Chondrocyte (in vitro differentiated cells): Measurements from ENCODE around the gene ESYT1. TPM values are rescaled to one million over a fixed set of nuclear protein-coding genes. Genes with fewer than 3 reads are reported as not detected.

Source experiments
- DNase-seq: peaks from one replicate; pipeline ENCODE4 v3.0.0; 2021; ENCODE audit warnings: mixed read lengths, low spot score
- H3K27ac Mint-ChIP-seq: one replicate; pipeline ENCODE4 v1.8.0; 2021; ENCODE audit warnings: mild to moderate bottlenecking, moderate library complexity, mixed read lengths; ENCODE audit not compliant: unreplicated experiment
- H3K27me3 Mint-ChIP-seq: 2 replicates; pipeline ENCODE4 v1.8.0; 2021; ENCODE audit warnings: low read depth, mixed read lengths
- H3K36me3 Mint-ChIP-seq: 2 replicates; pipeline ENCODE4 v1.8.0; 2021; ENCODE audit warnings: low read depth, mixed read lengths
- H3K4me1 Mint-ChIP-seq: 2 replicates; pipeline ENCODE4 v1.8.0; 2021; ENCODE audit warnings: low read depth, mild to moderate bottlenecking, mixed read lengths
- H3K4me3 Mint-ChIP-seq: one replicate; pipeline ENCODE4 v1.8.0; 2021; ENCODE audit warnings: mild to moderate bottlenecking, moderate library complexity, mixed read lengths; ENCODE audit not compliant: unreplicated experiment
- H3K9me3 Mint-ChIP-seq: 2 replicates; pipeline ENCODE4 v1.8.0; 2021; ENCODE audit warnings: low read depth, mixed read lengths
- CTCF ChIP-seq: fragments of 200-600 bp; sonication (generic); IDR thresholded peaks from 2 replicates; pipeline ENCODE4 v1.5.0; 2021; ENCODE audit warnings: antibody characterized with exemption, mild to moderate bottlenecking, moderate library complexity
- total RNA-seq: library from RNA; stranded (reverse); gene quantifications from 3 replicates; pipeline ENCODE4 v1.2.1, GENCODE V29; 2021

The ESYT1 gene
- total RNA-seq, 1 donor from 2014 or later, result 155 TPM

DNA sequence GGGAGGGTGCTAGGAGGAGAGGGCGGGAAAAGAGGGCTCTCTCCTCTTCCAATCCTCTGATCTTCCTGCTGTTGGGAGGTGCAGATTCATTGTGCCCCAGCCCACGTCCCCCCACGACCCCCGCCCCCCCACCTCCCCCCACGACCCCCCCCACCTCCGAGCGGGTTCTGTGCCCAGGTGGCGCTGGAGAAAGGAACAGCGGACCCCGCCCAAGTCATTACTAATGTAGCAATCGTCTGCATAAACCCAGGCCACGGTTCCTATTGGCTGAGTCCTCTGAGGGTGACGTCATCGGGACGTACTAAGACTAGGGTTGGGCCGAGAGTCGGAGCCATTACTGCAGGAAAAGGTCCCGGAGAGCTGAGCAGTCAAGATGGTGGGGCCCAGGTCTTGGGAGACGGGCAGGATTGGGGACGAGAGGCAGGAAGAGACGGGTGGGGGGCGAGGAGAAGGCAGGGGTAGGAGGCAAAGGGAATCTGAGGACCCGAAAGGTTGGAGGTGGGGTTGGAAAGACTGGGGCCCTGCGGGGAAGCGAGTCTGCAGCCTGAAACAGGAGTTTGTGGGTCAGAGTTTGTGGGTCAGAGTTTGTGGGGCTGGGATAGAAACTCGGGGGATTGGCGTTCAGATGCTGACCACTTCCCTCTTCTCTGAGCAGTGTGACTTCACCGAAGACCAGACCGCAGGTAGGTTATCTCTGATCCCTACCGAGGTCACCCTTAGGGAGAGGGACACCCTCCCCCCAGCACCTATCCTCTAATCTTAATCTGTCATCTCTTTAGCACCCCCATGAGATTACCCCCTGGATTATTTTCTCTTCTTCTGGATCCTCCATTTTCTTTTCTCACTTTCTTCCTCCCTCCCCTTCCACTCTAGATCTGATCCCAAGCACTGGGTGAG, 30.2 kb downstream of the ESYT1 start, which contains the start of gene MYL6:
Gene MYL6 (plus strand): TSS at position 331 of the 897 bp plus-strand sequence. CDS start 43 bp downstream, at position 374.
- Mint-ChIP-seq H3K4me3 (peak within 1 kb of the TSS; percentile 94), H3K27me3 (no peaks in the 10 kb centered on the region), H3K27ac (peak within 1 kb of the TSS; percentile 99), H3K4me1 (peaks cover 45% of the 10 kb centered on the region), H3K9me3 (no peaks in the 10 kb centered on the region), H3K36me3 (peaks cover 35% of the 10 kb centered on the region)
- TF ChIP-seq CTCF, result no peak
- peak; percentile 96 for DNase-seq

GRCh38 chr12:56158926-56159461, 30.9 kb downstream of the ESYT1 start:
- Mint-ChIP-seq H3K36me3 (peaks cover 39% of the 10 kb centered on the region), H3K27me3 (no peaks in the 10 kb centered on the region), H3K9me3 (no peaks in the 10 kb centered on the region), H3K4me1 (peaks cover 40% of the 10 kb centered on the region), H3K4me3 (peak overlapping the region; percentile 94), H3K27ac (peak overlapping the region; percentile 99)
- peak; percentile 92 for DNase-seq
- no peak for TF ChIP-seq CTCF

GRCh38 chr12:56159482-56160192, 31.6 kb downstream of the ESYT1 start:
- H3K4me3 Mint-ChIP-seq, result peak overlapping the region; percentile 94
- H3K4me1 Mint-ChIP-seq, result peaks cover 40% of the 10 kb centered on the region
- H3K27ac Mint-ChIP-seq, result peak overlapping the region; percentile 99
- peaks cover 45% of the 10 kb centered on the region for H3K36me3 Mint-ChIP-seq
- H3K27me3 Mint-ChIP-seq, result no peaks in the 10 kb centered on the region
- no peak for TF ChIP-seq CTCF
- peak; percentile 27 for DNase-seq
- no peaks in the 10 kb centered on the region for H3K9me3 Mint-ChIP-seq

DNA sequence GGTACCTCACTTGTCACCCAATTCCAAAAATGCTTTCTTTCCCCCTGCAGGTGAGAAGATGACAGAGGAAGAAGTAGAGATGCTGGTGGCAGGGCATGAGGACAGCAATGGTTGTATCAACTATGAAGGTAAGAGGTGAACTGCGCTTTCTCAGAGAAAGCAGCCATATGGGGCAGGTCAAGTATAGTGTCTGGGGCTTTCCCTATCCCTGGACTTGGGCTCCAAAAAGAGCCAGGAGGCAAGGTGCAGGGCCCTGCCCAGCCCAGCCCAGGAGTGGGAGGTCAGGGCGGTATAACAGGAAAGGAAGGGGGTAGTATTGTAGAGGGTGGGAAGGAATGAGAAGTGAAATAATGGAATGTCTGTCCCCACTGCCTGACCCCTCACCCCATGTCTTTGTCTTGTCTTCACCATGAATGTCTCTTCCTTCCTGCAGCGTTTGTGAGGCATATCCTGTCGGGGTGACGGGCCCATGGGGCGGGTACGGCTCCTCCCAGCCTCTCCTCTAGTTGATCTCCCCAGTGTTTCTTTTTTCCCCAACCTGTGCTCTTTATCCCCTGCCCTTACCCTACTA, 32.2 kb downstream of the ESYT1 start:
- no peak for TF ChIP-seq CTCF
- Mint-ChIP-seq H3K4me1 (peaks cover 40% of the 10 kb centered on the region), H3K4me3 (peak overlapping the region; percentile 94), H3K36me3 (peaks cover 45% of the 10 kb centered on the region), H3K27ac (peak overlapping the region; percentile 99), H3K9me3 (no peaks in the 10 kb centered on the region), H3K27me3 (no peaks in the 10 kb centered on the region)
- peak; percentile 38 for DNase-seq
